Naive thymus-derived CD8-positive, alpha-beta T cell (primary cell): ENCODE measurements around the gene CDCA3. TPM values are rescaled to one million over a fixed set of nuclear protein-coding genes. Genes with fewer than 3 reads are reported as not detected.
A peak's percentile ranks its signal among the peaks of the same experiment; 100 is the strongest.

Experiments
- ATAC-seq, 2 donors: fragments of 150-1000 bp; cut with Tn5 transposase in 1 of 2; sonication (Bioruptor Pico), chemical (Tn5 transposase) in 1 of 2; 1 replicate in 1 of 2; 2 replicates in 1 of 2; pipeline ENCODE4 v1.10.0; 2021; ENCODE audit warnings: mild to moderate bottlenecking in 2 of 2, moderate library complexity in 2 of 2
- POLR2A ChIA-PET: fragments of 350-600 bp; sonication (Branson Sonifier 250); formaldehyde crosslinking; loops from one replicate; lab custom pipeline; 2021; ENCODE audit warnings: antibody characterized with exemption; lab: Charles Lee
- DNase-seq, 10 donors: peaks; one replicate each; pipeline versions ENCODE4 v3.0.0 to v3.0.0-alpha.2; 2020 to 2022
- H3K27ac Mint-ChIP-seq, 10 donors: one replicate each; pipeline ENCODE4 v1.8.0; 2020 to 2022; ENCODE audit warnings: mild to moderate bottlenecking in 10 of 10, mixed read lengths in 10 of 10, moderate library complexity in 4 of 10, inconsistent platforms in 1 of 10
- H3K27me3 Mint-ChIP-seq, 5 donors: one replicate each; pipeline ENCODE4 v1.8.0; 2021 to 2022; ENCODE audit warnings: mixed read lengths in 5 of 5
- H3K36me3 Mint-ChIP-seq, 3 donors: one replicate each; pipeline ENCODE4 v1.8.0; 2020 to 2022; ENCODE audit warnings: mixed read lengths in 3 of 3, mild to moderate bottlenecking in 2 of 3, inconsistent platforms in 1 of 3
- H3K4me1 Mint-ChIP-seq, 4 donors: one replicate each; pipeline ENCODE4 v1.8.0; 2021 to 2022; ENCODE audit warnings: mixed read lengths in 4 of 4
- H3K4me3 Mint-ChIP-seq, 10 donors: one replicate each; pipeline ENCODE4 v1.8.0; 2020 to 2022; ENCODE audit warnings: mild to moderate bottlenecking in 10 of 10, mixed read lengths in 10 of 10, moderate library complexity in 6 of 10, inconsistent platforms in 1 of 10
- H3K9me3 Mint-ChIP-seq, 9 donors: one replicate each; pipeline ENCODE4 v1.8.0; 2020 to 2022; ENCODE audit warnings: mixed read lengths in 9 of 9, mild to moderate bottlenecking in 3 of 9, inconsistent platforms in 1 of 9, moderate library complexity in 1 of 9
- polyA plus RNA-seq, 3 donors: library from polyadenylated mRNA; unstranded; fragments of 300-500 nt; fragmentation: Illumina TruSeq; gene quantifications; one replicate each; pipeline ENCODE4 v1.2.3, GENCODE V29; 2021
- total RNA-seq, 8 experiments: library from RNA in 2 of 8; stranded (reverse) in 2 of 8; gene quantifications; one replicate each; pipeline ENCODE4 v1.2.3 and lab custom pipeline; 2021 to 2026

Gene CDCA3
- total and polyA plus RNA-seq, 5 experiments from 2014 or later, result 0.50 to 2.7 (median 2.0) TPM; not detected in 1

GRCh38 chr12:6838854-6839253, 12.2 kb downstream of the CDCA3 start:
- H3K27ac Mint-ChIP-seq, result no peak overlapping the region
- peaks cover 0 to 5% (median 3%) of the 10 kb centered on the region in 4 donors for H3K4me1 Mint-ChIP-seq
- DNase-seq, result no peak
- no peaks in the 10 kb centered on the region for H3K27me3 Mint-ChIP-seq
- POLR2A ChIA-PET, result interaction anchor here (1.2 kb wide), 1 partner anchor 12 kb away, joined by 3 read pairs; the partner anchor contains the start of gene CDCA3
- no peak for ATAC-seq
- peaks cover 0 to 2% (median 0%) of the 10 kb centered on the region in 3 donors for H3K36me3 Mint-ChIP-seq
- no peaks in the 10 kb centered on the region for H3K9me3 Mint-ChIP-seq
- H3K4me3 Mint-ChIP-seq, result no peak overlapping the region

GRCh38 chr12:6837370-6838060, 13.6 kb downstream of the CDCA3 start:
- no peak overlapping the region for H3K4me3 Mint-ChIP-seq
- DNase-seq (no peak), ATAC-seq (no peak)
- H3K4me1 Mint-ChIP-seq, result peaks cover 0 to 5% (median 3%) of the 10 kb centered on the region in 4 donors
- no peaks in the 10 kb centered on the region for H3K9me3 Mint-ChIP-seq
- H3K36me3 Mint-ChIP-seq, result peaks cover 0 to 2% (median 0%) of the 10 kb centered on the region in 3 donors
- POLR2A ChIA-PET, result interaction anchor here (1.3 kb wide), 1 partner anchor 9 kb away, joined by 4 read pairs; the partner anchor contains the start of gene P3H3
- H3K27me3 Mint-ChIP-seq, result no peaks in the 10 kb centered on the region
- H3K27ac Mint-ChIP-seq, result no peak overlapping the region

GRCh38 chr12:6836851-6837250, 14.2 kb downstream of the CDCA3 start:
- no peaks in the 10 kb centered on the region for H3K27me3 Mint-ChIP-seq
- POLR2A ChIA-PET, result interaction anchor here (0.7 to 1.3 kb wide), 3 partner anchors 8 to 366 kb away, joined by 3 to 4 read pairs (median 3); partner anchors contain the start of genes P3H3 and VAMP1
- DNase-seq, result no peak
- H3K27ac Mint-ChIP-seq, result peak overlapping the region in 1 of 10 donors; percentile 22
- H3K36me3 Mint-ChIP-seq, result peaks cover 0 to 2% (median 0%) of the 10 kb centered on the region in 3 donors
- H3K4me1 Mint-ChIP-seq, result peaks cover 0 to 5% (median 3%) of the 10 kb centered on the region in 4 donors
- no peak overlapping the region for H3K4me3 Mint-ChIP-seq
- no peak for ATAC-seq
- no peaks in the 10 kb centered on the region for H3K9me3 Mint-ChIP-seq

GRCh38 chr12:6834873-6835272, 16.2 kb downstream of the CDCA3 start:
- no peak for ATAC-seq
- POLR2A ChIA-PET, result interaction anchor here (0.6 to 1.4 kb wide), 3 partner anchors 81 to 203 kb away, joined by 3 to 6 read pairs (median 4); partner anchors contain the start of gene MLF2
- Mint-ChIP-seq H3K27me3 (peaks cover 0 to 9% (median 0%) of the 10 kb centered on the region in 5 donors), H3K9me3 (no peaks in the 10 kb centered on the region), H3K4me1 (peaks cover 0 to 7% (median 4%) of the 10 kb centered on the region in 4 donors), H3K4me3 (no peak overlapping the region), H3K36me3 (peaks cover 0 to 6% (median 0%) of the 10 kb centered on the region in 3 donors), H3K27ac (peak overlapping the region in 1 of 10 donors; percentile 41)
- DNase-seq, result no peak

- ATAC-seq, result no peak
- peaks cover 0 to 6% (median 0%) of the 10 kb centered on the region in 3 donors for H3K36me3 Mint-ChIP-seq
- no peak for DNase-seq
- peak overlapping the region in 2 of 10 donors; percentile 12 to 41 for H3K27ac Mint-ChIP-seq
- POLR2A ChIA-PET, result interaction anchor here (0.6 to 1.4 kb wide), 3 partner anchors 81 to 203 kb away, joined by 3 to 6 read pairs (median 4); partner anchors contain the start of gene MLF2
- H3K4me1 Mint-ChIP-seq, result peaks cover 4 to 8% (median 6%) of the 10 kb centered on the region in 4 donors
- H3K4me3 Mint-ChIP-seq, result no peak overlapping the region
- no peaks in the 10 kb centered on the region for H3K9me3 Mint-ChIP-seq
- H3K27me3 Mint-ChIP-seq, result peaks cover 0 to 10% (median 0%) of the 10 kb centered on the region in 5 donors
Observed at GRCh38 chr12:6834254-6834653, 16.8 kb downstream of the CDCA3 start.

GRCh38 chr12:6833189-6833890, 17.7 kb downstream of the CDCA3 start:
- Mint-ChIP-seq H3K4me1 (peaks cover 9 to 12% (median 10%) of the 10 kb centered on the region in 4 donors), H3K36me3 (peaks cover 0 to 6% (median 0%) of the 10 kb centered on the region in 3 donors), H3K9me3 (no peaks in the 10 kb centered on the region), H3K4me3 (no peak overlapping the region), H3K27ac (no peak overlapping the region), H3K27me3 (peaks cover 0 to 13% (median 4%) of the 10 kb centered on the region in 5 donors)
- DNase-seq (no peak), ATAC-seq (no peak)
- POLR2A ChIA-PET, result interaction anchor here (0.6 kb wide), 2 partner anchors 52 to 139 kb away, joined by 3 to 6 read pairs; no protein-coding TSS in a partner anchor

- ATAC-seq (no peak), DNase-seq (no peak)
- Mint-ChIP-seq H3K36me3 (peaks cover 0 to 6% (median 0%) of the 10 kb centered on the region in 3 donors), H3K27me3 (peaks cover 4 to 20% (median 14%) of the 10 kb centered on the region in 5 donors), H3K4me1 (peaks cover 13 to 22% (median 18%) of the 10 kb centered on the region in 4 donors), H3K9me3 (no peaks in the 10 kb centered on the region), H3K27ac (no peak overlapping the region), H3K4me3 (peak overlapping the region in 1 of 10 donors; percentile 14)
- POLR2A ChIA-PET, result interaction anchor here (1.1 kb wide), 1 partner anchor 98 kb away, joined by 3 read pairs; no protein-coding TSS in a partner anchor
Observed at GRCh38 chr12:6832125-6832524, 19.0 kb downstream of the CDCA3 start.

- peaks cover 13 to 24% (median 18%) of the 10 kb centered on the region in 4 donors for H3K4me1 Mint-ChIP-seq
- no peak overlapping the region for H3K4me3 Mint-ChIP-seq
- H3K9me3 Mint-ChIP-seq, result no peaks in the 10 kb centered on the region
- ATAC-seq (no peak), DNase-seq (no peak)
- peaks cover 4 to 25% (median 19%) of the 10 kb centered on the region in 5 donors for H3K27me3 Mint-ChIP-seq
- POLR2A ChIA-PET, result interaction anchor here (1.1 kb wide), 1 partner anchor 98 kb away, joined by 3 read pairs; no protein-coding TSS in a partner anchor
- peaks cover 0 to 6% (median 0%) of the 10 kb centered on the region in 3 donors for H3K36me3 Mint-ChIP-seq
- H3K27ac Mint-ChIP-seq, result peak overlapping the region in 2 of 10 donors; percentile 45 to 49
Observed at GRCh38 chr12:6831450-6831995, 19.6 kb downstream of the CDCA3 start.

- POLR2A ChIA-PET, result interaction anchor here (4.1 kb wide), 1 partner anchor 22 kb away, joined by 21 read pairs; the partner anchor contains the start of genes CDCA3 and USP5
Observed at GRCh38 chr12:6830999-6831398, 20.1 kb downstream of the CDCA3 start.

GRCh38 chr12:6830286-6830890, 20.7 kb downstream of the CDCA3 start:
- H3K9me3 Mint-ChIP-seq, result no peaks in the 10 kb centered on the region
- POLR2A ChIA-PET, result interaction anchor here (1.2 to 4.1 kb wide), 3 partner anchors 12 to 42 kb away, joined by 3 to 21 read pairs (median 10); partner anchors contain the start of genes CDCA3, SPSB2 and USP5
- H3K27ac Mint-ChIP-seq, result peak overlapping the region in 2 of 10 donors; percentile 63 to 86
- H3K4me3 Mint-ChIP-seq, result peak overlapping the region in 9 of 10 donors; percentile 11 to 92 (median 82)
- peaks cover 0 to 6% (median 0%) of the 10 kb centered on the region in 3 donors for H3K36me3 Mint-ChIP-seq
- peaks cover 14 to 29% (median 16%) of the 10 kb centered on the region in 4 donors for H3K4me1 Mint-ChIP-seq
- peaks cover 6 to 35% (median 26%) of the 10 kb centered on the region in 5 donors for H3K27me3 Mint-ChIP-seq
- ATAC-seq, result no peak
- no peak for DNase-seq

More at GRCh38 chr12:6830999-6831398, 20.1 kb downstream of the CDCA3 start:
- peaks cover 4 to 30% (median 22%) of the 10 kb centered on the region in 5 donors for H3K27me3 Mint-ChIP-seq
- H3K4me3 Mint-ChIP-seq, result peak overlapping the region in 4 of 10 donors; percentile 15 to 86 (median 34)
- H3K4me1 Mint-ChIP-seq, result peaks cover 13 to 24% (median 17%) of the 10 kb centered on the region in 4 donors
- H3K9me3 Mint-ChIP-seq, result no peaks in the 10 kb centered on the region
- peaks cover 0 to 6% (median 0%) of the 10 kb centered on the region in 3 donors for H3K36me3 Mint-ChIP-seq
- ATAC-seq (no peak), DNase-seq (no peak)
- peak overlapping the region in 3 of 10 donors; percentile 45 to 86 (median 63) for H3K27ac Mint-ChIP-seq

- Mint-ChIP-seq H3K9me3 (no peaks in the 10 kb centered on the region), H3K27me3 (peaks cover 13 to 43% (median 33%) of the 10 kb centered on the region in 5 donors), H3K36me3 (peaks cover 0 to 6% (median 0%) of the 10 kb centered on the region in 3 donors), H3K27ac (peak overlapping the region in 6 of 10 donors; percentile 59 to 95 (median 84)), H3K4me3 (peak overlapping the region; percentile 82 to 95 (median 89)), H3K4me1 (peaks cover 15 to 31% (median 19%) of the 10 kb centered on the region in 4 donors)
- peak in 1 of 2 donors; percentile 4 for ATAC-seq
- POLR2A ChIA-PET, result interaction anchor here (1.2 to 4.1 kb wide), 8 partner anchors 8 to 105 kb away, joined by 3 to 21 read pairs (median 6); partner anchors contain the start of genes CDCA3, COPS7A, MLF2 and SPSB2
- DNase-seq, result no peak
Observed at GRCh38 chr12:6829536-6830220, 21.4 kb downstream of the CDCA3 start.
